Endodermal cell (in vitro differentiated cells): ENCODE results near the gene CD80. TPM values are rescaled to one million over a fixed set of nuclear protein-coding genes. Genes with fewer than 3 reads are reported as not detected.

Source experiments
- DNase-seq: peaks from one replicate; pipeline ENCODE4 v3.0.0-alpha.2; 2017
- H3K27ac ChIP-seq: 2 replicates; pipeline ENCODE4 v1.5.1; 2013; ENCODE audit warnings: mild to moderate bottlenecking, low read depth, low read length, moderate library complexity
- H3K27me3 ChIP-seq: 2 replicates; pipeline ENCODE4 v1.6.1; 2013; ENCODE audit warnings: mild to moderate bottlenecking, low read length, moderate library complexity; ENCODE audit not compliant: insufficient read depth, control insufficient read depth, poor library complexity, severe bottlenecking
- H3K36me3 ChIP-seq: 2 replicates; pipeline ENCODE4 v1.7.0; 2013; ENCODE audit warnings: mild to moderate bottlenecking, low read length, moderate library complexity; ENCODE audit not compliant: control insufficient read depth, insufficient read depth
- H3K4me1 ChIP-seq: one replicate; pipeline ENCODE4 v1.7.0; 2013; ENCODE audit warnings: low read length; ENCODE audit not compliant: control insufficient read depth, insufficient read depth
- H3K4me3 ChIP-seq: 2 replicates; pipeline ENCODE4 v1.5.1; 2013; ENCODE audit warnings: mild to moderate bottlenecking, low read length, moderate library complexity
- H3K9ac ChIP-seq: 2 replicates; pipeline ENCODE4 v1.6.1; 2013; ENCODE audit warnings: mild to moderate bottlenecking, low read length, moderate library complexity; ENCODE audit not compliant: poor library complexity, severe bottlenecking; ENCODE audit errors: extremely low read depth
- H3K9me3 ChIP-seq: 2 replicates; pipeline ENCODE4 v1.6.1; 2013; ENCODE audit warnings: mild to moderate bottlenecking, low read length, moderate library complexity; ENCODE audit not compliant: control insufficient read depth
- H3K27ac Mint-ChIP-seq: 2 replicates; pipeline ENCODE4 v1.8.0; 2020; ENCODE audit warnings: mixed read lengths
- H3K27me3 Mint-ChIP-seq: 2 replicates; pipeline ENCODE4 v1.8.0; 2021; ENCODE audit warnings: mild to moderate bottlenecking, mixed read lengths; ENCODE audit not compliant: insufficient read depth
- H3K36me3 Mint-ChIP-seq: 2 replicates; pipeline ENCODE4 v1.8.0; 2020; ENCODE audit warnings: low read depth, mixed read lengths
- H3K4me1 Mint-ChIP-seq: 2 replicates; pipeline ENCODE4 v1.8.0; 2020; ENCODE audit warnings: mixed read lengths
- H3K4me3 Mint-ChIP-seq: 2 replicates; pipeline ENCODE4 v1.8.0; 2020; ENCODE audit warnings: mild to moderate bottlenecking, moderate library complexity, mixed read lengths
- H3K9me3 Mint-ChIP-seq: 2 replicates; pipeline ENCODE4 v1.8.0; 2020; ENCODE audit warnings: mild to moderate bottlenecking, mixed read lengths
- WGBS, 2 experiments: methylation state at CpG; one replicate each; pipeline versions ENCODE4 v1.1.5 to v1.1.7; 2013; ENCODE audit warnings: missing lambda C conversion rate in 2 of 2, mixed read lengths in 1 of 2; ENCODE audit not compliant: insufficient coverage in 1 of 2, insufficient read length in 1 of 2; 5-methylcytosine and 5-hydroxymethylcytosine counted together
- total RNA-seq, 2 donors: library from RNA; stranded (reverse); fragmentation: NEBNext Ultra II Directional in 1 of 2; extraction: Animal tissue kit (Norgen Biotek cat#: 25700) in 1 of 2; gene quantifications; 2 replicates in 1 of 2; 3 replicates in 1 of 2; pipeline ENCODE4 v1.2.1, GENCODE V29; 2021
- TF ChIP-seq, protein P1 (sequence below): fragments of 200-600 bp; sonication (generic); conservative IDR thresholded peaks from 2 replicates; pipeline ENCODE4 v1.5.0; 2021; ENCODE audit warnings: antibody characterized with exemption, mild to moderate bottlenecking

The CD80 gene
- total RNA-seq, 2 donors from 2014 or later, result 2.2 to 2.5 TPM

DNA sequence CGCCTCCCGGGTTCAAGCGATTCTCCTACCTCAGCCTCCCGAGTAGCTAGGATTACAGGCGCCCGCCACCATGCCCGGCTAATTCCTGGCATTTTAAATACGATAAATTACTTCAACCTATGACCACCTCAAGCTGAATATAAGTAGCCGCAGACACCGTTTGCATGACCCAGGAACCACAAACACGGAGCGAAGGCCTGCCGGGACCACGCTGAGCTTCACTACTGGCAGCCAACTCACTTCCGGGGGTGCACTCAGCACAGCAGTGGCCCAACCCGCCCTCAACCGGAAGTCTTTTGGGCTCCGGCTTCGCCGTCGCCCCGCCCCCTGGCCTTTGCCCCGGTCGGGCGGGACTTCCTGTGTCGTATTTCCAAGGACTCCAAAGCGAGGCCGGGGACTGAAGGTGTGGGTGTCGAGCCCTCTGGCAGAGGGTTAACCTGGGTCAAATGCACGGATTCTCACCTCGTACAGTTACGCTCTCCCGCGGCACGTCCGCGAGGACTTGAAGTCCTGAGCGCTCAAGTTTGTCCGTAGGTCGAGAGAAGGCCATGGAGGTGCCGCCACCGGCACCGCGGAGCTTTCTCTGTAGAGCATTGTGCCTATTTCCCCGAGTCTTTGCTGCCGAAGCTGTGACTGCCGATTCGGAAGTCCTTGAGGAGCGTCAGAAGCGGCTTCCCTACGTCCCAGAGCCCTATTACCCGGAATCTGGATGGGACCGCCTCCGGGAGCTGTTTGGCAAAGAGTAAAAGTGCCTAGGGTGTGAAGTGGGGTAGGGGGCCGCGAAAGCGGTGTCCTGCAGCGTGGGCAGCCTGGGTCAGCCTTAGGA, 61.0 kb downstream of the CD80 start, which contains the start of gene TIMMDC1:
Gene TIMMDC1 (plus strand): TSS at position 362 of the 826 bp plus-strand sequence. CDS start 187 bp downstream, at position 549.
- Mint-ChIP-seq H3K4me3 (peak within 1 kb of the TSS; percentile 99), H3K9me3 (no peaks in the 10 kb centered on the region), H3K4me1 (peaks cover 16% of the 10 kb centered on the region), H3K27me3 (no peaks in the 10 kb centered on the region), H3K27ac (peak within 1 kb of the TSS; percentile 100), H3K36me3 (peaks cover 7% of the 10 kb centered on the region)
- H3K9me3 ChIP-seq, result no peaks in the 10 kb centered on the region
- H3K27ac ChIP-seq, result peak within 1 kb of the TSS; percentile 82
- peak within 1 kb of the TSS; percentile 97 for H3K9ac ChIP-seq
- peaks cover 8% of the 10 kb centered on the region for H3K36me3 ChIP-seq
- 0% methylated on average over 29 to 58 of the region's 58 CpGs for WGBS, 2 experiments
- peak; percentile 98 for DNase-seq
- no peaks in the 10 kb centered on the region for H3K27me3 ChIP-seq
- H3K4me1 ChIP-seq, result no peaks in the 10 kb centered on the region
- peak within 1 kb of the TSS; percentile 99 for H3K4me3 ChIP-seq
- TF ChIP-seq, protein P1, sequence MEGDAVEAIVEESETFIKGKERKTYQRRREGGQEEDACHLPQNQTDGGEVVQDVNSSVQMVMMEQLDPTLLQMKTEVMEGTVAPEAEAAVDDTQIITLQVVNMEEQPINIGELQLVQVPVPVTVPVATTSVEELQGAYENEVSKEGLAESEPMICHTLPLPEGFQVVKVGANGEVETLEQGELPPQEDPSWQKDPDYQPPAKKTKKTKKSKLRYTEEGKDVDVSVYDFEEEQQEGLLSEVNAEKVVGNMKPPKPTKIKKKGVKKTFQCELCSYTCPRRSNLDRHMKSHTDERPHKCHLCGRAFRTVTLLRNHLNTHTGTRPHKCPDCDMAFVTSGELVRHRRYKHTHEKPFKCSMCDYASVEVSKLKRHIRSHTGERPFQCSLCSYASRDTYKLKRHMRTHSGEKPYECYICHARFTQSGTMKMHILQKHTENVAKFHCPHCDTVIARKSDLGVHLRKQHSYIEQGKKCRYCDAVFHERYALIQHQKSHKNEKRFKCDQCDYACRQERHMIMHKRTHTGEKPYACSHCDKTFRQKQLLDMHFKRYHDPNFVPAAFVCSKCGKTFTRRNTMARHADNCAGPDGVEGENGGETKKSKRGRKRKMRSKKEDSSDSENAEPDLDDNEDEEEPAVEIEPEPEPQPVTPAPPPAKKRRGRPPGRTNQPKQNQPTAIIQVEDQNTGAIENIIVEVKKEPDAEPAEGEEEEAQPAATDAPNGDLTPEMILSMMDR, result no peak

DNA sequence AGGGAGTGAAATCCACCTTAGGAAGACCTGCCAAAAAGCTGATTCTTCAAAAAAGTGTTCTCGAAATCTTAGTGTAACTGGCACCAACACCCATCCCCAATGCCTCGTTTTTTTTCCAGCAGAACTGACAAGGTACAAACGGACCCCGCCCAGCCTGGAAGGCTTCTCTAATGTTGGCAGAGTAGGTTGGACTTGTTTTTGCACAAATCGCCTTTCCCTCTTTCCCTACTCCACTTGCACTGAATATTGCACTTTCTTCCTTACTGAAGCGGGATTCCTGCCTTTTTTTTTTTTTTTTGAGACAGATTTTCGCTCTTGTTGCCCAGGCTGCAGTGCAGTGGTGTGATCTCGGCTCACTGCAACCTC, 61.6 kb downstream of the CD80 start:
- H3K36me3 ChIP-seq, result peaks cover 8% of the 10 kb centered on the region
- H3K27ac Mint-ChIP-seq, result peak overlapping the region; percentile 100
- DNase-seq, result peak; percentile 56
- H3K9ac ChIP-seq, result peak overlapping the region; percentile 97
- H3K27me3 Mint-ChIP-seq, result no peaks in the 10 kb centered on the region
- 0 to 10% methylated on average over 3 to 8 of the region's 8 CpGs for WGBS, 2 experiments
- peak overlapping the region; percentile 99 for H3K4me3 Mint-ChIP-seq
- no peaks in the 10 kb centered on the region for H3K9me3 ChIP-seq
- no peaks in the 10 kb centered on the region for H3K9me3 Mint-ChIP-seq
- peaks cover 16% of the 10 kb centered on the region for H3K4me1 Mint-ChIP-seq
- TF ChIP-seq, protein P1, result no peak
- peaks cover 7% of the 10 kb centered on the region for H3K36me3 Mint-ChIP-seq
- peak overlapping the region; percentile 99 for H3K4me3 ChIP-seq
- H3K4me1 ChIP-seq, result no peaks in the 10 kb centered on the region
- H3K27me3 ChIP-seq, result no peaks in the 10 kb centered on the region
- peak overlapping the region; percentile 14 for H3K27ac ChIP-seq

DNA sequence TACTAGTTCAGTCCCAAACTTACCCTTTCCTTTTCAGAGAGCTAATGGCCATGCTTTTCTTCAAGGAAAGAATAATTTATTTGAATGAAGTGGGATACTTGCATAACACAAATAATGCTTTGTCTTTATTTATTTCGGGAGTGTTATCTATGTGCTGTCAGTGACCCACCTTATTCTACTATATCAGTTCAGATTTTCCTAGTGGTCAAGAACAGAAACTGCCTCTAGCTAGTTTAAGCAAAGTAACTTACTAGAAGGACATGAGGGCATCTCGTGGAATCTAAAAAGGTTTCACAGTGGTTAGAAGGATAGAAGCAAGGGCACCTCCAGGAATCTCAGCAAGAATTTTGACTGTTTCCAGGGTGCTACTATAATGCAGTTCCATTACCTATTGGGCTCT, 64.8 kb downstream of the CD80 start:
- H3K4me3 Mint-ChIP-seq, result no peak overlapping the region
- H3K36me3 Mint-ChIP-seq, result peaks cover 18% of the 10 kb centered on the region
- H3K4me1 ChIP-seq, result no peaks in the 10 kb centered on the region
- no peaks in the 10 kb centered on the region for H3K27me3 Mint-ChIP-seq
- no peak overlapping the region for H3K27ac Mint-ChIP-seq
- no peaks in the 10 kb centered on the region for H3K9me3 ChIP-seq
- no peak overlapping the region for H3K9ac ChIP-seq
- no peak for DNase-seq
- no peaks in the 10 kb centered on the region for H3K9me3 Mint-ChIP-seq
- no peak overlapping the region for H3K27ac ChIP-seq
- 87 to 100% methylated on average over 2 of the region's 2 CpGs for WGBS, 2 experiments
- TF ChIP-seq, protein P1, result peak; percentile 68
- peaks cover 22% of the 10 kb centered on the region for H3K36me3 ChIP-seq
- no peak overlapping the region for H3K4me3 ChIP-seq
- H3K4me1 Mint-ChIP-seq, result peaks cover 5% of the 10 kb centered on the region
- no peaks in the 10 kb centered on the region for H3K27me3 ChIP-seq
